H1 (cell line): ENCODE data around the gene ANKRD65.

ENCODE experiments used
- BCL11A ChIP-seq, 2 experiments: IDR thresholded peaks; one replicate each; pipeline ENCODE4 v1.6.1; 2011; ENCODE audit warnings: low read depth in 2 of 2, low read length in 2 of 2, mild to moderate bottlenecking in 2 of 2
- CBX5 ChIP-seq: fragments of 300-800, 300-1000 bp; sonication (generic); IDR thresholded peaks from 2 replicates; pipeline ENCODE4 v1.7.1; 2016; ENCODE audit warnings: antibody characterized with exemption, low read length, low read depth
- CTCF ChIP-seq, 3 experiments: IDR thresholded peaks; 1 replicate in 2 of 3; 2 replicates in 1 of 3; pipeline versions ENCODE4 v1.5.1 to v1.6.1; 2011; ENCODE audit warnings: low read length in 3 of 3, mild to moderate bottlenecking in 3 of 3, inconsistent platforms in 2 of 3, low read depth in 1 of 3, moderate library complexity in 1 of 3; ENCODE audit not compliant: insufficient read depth in 1 of 3; ENCODE audit errors: control extremely low read depth in 1 of 3
- EZH2 ChIP-seq: fragments of 200-600 bp; sonication (generic); IDR thresholded peaks from 2 replicates; pipeline ENCODE4 v1.7.1; 2012; ENCODE audit warnings: low read depth, mild to moderate bottlenecking, moderate library complexity, low read length, inconsistent platforms; ENCODE audit not compliant: severe bottlenecking
- JUN ChIP-seq: IDR thresholded peaks from 2 replicates; pipeline ENCODE4 v1.6.1; 2011; ENCODE audit warnings: low read depth, mild to moderate bottlenecking, improper control_type of control experiment, low read length
- JUND ChIP-seq: IDR thresholded peaks from 2 replicates; pipeline ENCODE4 v1.6.1; 2011; ENCODE audit warnings: mild to moderate bottlenecking, improper control_type of control experiment, low read length
- KDM4A ChIP-seq: IDR thresholded peaks from one replicate; pipeline ENCODE4 v1.7.1; 2012; ENCODE audit warnings: low read depth, mild to moderate bottlenecking, moderate library complexity, low read length, inconsistent platforms; ENCODE audit not compliant: severe bottlenecking
- POLR2A ChIP-seq, 2 experiments: IDR thresholded peaks; 1 replicate in 1 of 2; 2 replicates in 1 of 2; pipeline ENCODE4 v1.6.1; 2011; ENCODE audit warnings: low read depth in 2 of 2, low read length in 2 of 2, mild to moderate bottlenecking in 2 of 2; ENCODE audit errors: control extremely low read depth in 1 of 2
- POLR2AphosphoS5 ChIP-seq: IDR thresholded peaks from 2 replicates; pipeline ENCODE4 v1.6.1; 2011; ENCODE audit warnings: low read depth, low read length
- RAD21 ChIP-seq, 2 experiments: IDR thresholded peaks in 1 of 2; conservative IDR thresholded peaks in 1 of 2; 2 replicates each; pipeline ENCODE4 v1.6.1; 2011; ENCODE audit warnings: low read depth in 2 of 2, low read length in 2 of 2, improper control_type of control experiment in 1 of 2, inconsistent platforms in 1 of 2, mild to moderate bottlenecking in 1 of 2, moderate library complexity in 1 of 2
- RNF2 ChIP-seq: fragments of 200-900, 300-1000 bp; sonication (generic); IDR thresholded peaks from 2 replicates; pipeline ENCODE4 v1.7.1; 2016; ENCODE audit warnings: borderline replicate concordance, low read depth, mild to moderate bottlenecking, antibody characterized with exemption, low read length; ENCODE audit not compliant: poor library complexity, severe bottlenecking; ENCODE audit errors: missing control alignments
- TCF12 ChIP-seq: IDR thresholded peaks from 2 replicates; pipeline ENCODE4 v1.6.1; 2011; ENCODE audit warnings: low read depth, mild to moderate bottlenecking, low read length
- YY1 ChIP-seq: IDR thresholded peaks from 2 replicates; pipeline ENCODE4 v1.6.1; 2011; ENCODE audit warnings: low read depth, mild to moderate bottlenecking, low read length

- no peak for TF ChIP-seq CBX5
- no peak for TF ChIP-seq CTCF (IDR thresholded peaks at IDR 0.05; ENCODE audit: control extremely low read depth in 1 of 3, insufficient read depth in 1 of 3, low read depth in 1 of 3, low read length in 3 of 3)
- TF ChIP-seq RNF2, result no peak
- TF ChIP-seq KDM4A, result no peak
- no peak for TF ChIP-seq RAD21 (IDR thresholded peaks at IDR 0.05 in 1 of 2, conservative IDR thresholded peaks at IDR 0.05 in 1 of 2; ENCODE audit: low read depth in 2 of 2, low read length in 2 of 2)
- TF ChIP-seq YY1, result no peak
- no peak for TF ChIP-seq EZH2
- no peak for TF ChIP-seq TCF12
- no peak for TF ChIP-seq BCL11A (IDR thresholded peaks at IDR 0.05; ENCODE audit: low read depth in 2 of 2, low read length in 2 of 2)
- no peak for TF ChIP-seq JUND
- TF ChIP-seq JUN, result no peak
- no peak for TF ChIP-seq POLR2AphosphoS5
- no peak for TF ChIP-seq POLR2A (IDR thresholded peaks at IDR 0.05; ENCODE audit: control extremely low read depth in 1 of 2, low read depth in 2 of 2, low read length in 2 of 2)
Observed at GRCh38 chr1:1373815-1374588, 47.1 kb downstream of the ANKRD65 start.
